ENCODE results near the gene ZBP1. TPM values are rescaled to one million over a fixed set of nuclear protein-coding genes. Genes with fewer than 3 reads are reported as not detected.
A peak's percentile ranks its signal among the peaks of the same experiment; 100 is the strongest.

ZBP1 gene
- total RNA-seq, 3 donors from 2014 or later: 1.8 to 12.8 (median 3.6) TPM

DNA sequence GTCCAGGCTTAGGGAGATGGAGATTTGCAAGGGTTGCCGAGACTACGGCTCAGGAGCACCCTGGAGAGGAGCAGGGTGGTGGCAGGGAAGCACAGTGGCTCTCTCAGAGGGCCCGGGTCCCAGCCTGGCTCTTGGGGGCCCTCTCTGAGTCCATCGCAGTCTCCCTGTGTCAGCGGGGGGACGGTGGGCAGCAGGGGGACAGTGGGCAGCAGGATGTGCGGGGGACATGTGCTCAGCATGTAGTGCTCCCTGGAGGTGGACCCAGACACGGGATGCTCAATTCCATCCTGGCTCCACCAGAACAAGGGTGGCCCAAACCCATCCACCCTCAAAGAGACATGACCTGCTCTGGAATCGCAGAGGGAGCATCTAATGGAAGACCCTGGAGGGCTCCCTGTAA is 43.0 kb upstream of the ZBP1 start:
- intact Hi-C loops (cut with DNase I, micrococcal nuclease): no loop called here
- ATAC-seq (no peak), DNase-seq (peak in 1 of 3 donors; percentile 36)
- TF ChIP-seq, protein P1, sequence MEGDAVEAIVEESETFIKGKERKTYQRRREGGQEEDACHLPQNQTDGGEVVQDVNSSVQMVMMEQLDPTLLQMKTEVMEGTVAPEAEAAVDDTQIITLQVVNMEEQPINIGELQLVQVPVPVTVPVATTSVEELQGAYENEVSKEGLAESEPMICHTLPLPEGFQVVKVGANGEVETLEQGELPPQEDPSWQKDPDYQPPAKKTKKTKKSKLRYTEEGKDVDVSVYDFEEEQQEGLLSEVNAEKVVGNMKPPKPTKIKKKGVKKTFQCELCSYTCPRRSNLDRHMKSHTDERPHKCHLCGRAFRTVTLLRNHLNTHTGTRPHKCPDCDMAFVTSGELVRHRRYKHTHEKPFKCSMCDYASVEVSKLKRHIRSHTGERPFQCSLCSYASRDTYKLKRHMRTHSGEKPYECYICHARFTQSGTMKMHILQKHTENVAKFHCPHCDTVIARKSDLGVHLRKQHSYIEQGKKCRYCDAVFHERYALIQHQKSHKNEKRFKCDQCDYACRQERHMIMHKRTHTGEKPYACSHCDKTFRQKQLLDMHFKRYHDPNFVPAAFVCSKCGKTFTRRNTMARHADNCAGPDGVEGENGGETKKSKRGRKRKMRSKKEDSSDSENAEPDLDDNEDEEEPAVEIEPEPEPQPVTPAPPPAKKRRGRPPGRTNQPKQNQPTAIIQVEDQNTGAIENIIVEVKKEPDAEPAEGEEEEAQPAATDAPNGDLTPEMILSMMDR (IDR thresholded peaks at IDR 0.05): no peak
- Histone ChIP-seq H3K9me3 (no peaks in the 10 kb centered on the region), H3K36me3 (ENCODE audit: low read depth) (no peaks in the 10 kb centered on the region), H3K4me1 (ENCODE audit: low read depth) (peaks cover 2% of the 10 kb centered on the region), H3K4me3 (no peak overlapping the region)

DNA sequence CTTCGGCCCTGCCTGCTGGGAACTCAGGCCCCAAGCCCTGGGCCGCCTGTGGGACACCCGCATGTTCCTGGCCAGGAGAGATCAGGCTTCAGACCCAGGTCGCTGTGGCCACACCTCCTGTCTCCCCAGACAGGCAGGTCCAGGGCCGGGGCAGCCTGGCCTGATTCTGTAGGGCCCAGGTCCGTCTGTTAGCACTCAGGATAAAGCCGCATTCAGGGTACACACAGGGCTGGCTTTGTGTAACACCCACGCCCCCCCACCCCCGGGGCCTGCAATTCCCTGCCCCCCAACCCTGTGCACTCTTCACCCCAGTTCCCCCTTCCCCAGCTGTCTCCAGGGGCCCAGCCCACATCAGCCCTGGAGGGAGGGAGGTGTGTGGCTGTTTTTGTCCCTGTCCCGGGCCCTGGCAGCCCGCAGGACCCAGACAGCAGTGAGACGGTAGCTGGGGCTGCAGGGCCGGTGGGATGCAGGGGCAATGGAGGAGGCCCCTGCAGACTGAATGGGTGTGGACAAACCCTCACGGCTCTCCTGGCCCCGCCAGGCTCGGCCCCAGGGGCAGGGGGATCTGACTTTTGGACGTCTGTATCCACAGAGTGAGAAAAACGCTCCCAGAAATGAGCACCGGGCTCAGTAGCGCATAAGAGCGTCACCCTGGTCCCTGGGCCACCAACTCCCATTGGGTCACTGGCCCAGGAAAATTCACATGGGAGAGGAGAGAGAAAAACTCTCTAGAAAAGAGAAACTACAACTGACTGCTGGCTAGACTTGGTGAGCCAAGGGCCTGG is 42.4 kb upstream of the ZBP1 start:
- H3K4me1 ChIP-seq (ENCODE audit: low read depth): no peaks in the 10 kb centered on the region
- no peak overlapping the region for H3K4me3 ChIP-seq
- intact Hi-C loops (cut with DNase I, micrococcal nuclease): no loop called here
- DNase-seq (peak in 1 of 3 donors; percentile 42), ATAC-seq (no peak)
- no peaks in the 10 kb centered on the region for H3K36me3 ChIP-seq (ENCODE audit: low read depth)
- H3K9me3 ChIP-seq: no peaks in the 10 kb centered on the region
- TF ChIP-seq, protein P1 (IDR thresholded peaks at IDR 0.05): no peak

DNA sequence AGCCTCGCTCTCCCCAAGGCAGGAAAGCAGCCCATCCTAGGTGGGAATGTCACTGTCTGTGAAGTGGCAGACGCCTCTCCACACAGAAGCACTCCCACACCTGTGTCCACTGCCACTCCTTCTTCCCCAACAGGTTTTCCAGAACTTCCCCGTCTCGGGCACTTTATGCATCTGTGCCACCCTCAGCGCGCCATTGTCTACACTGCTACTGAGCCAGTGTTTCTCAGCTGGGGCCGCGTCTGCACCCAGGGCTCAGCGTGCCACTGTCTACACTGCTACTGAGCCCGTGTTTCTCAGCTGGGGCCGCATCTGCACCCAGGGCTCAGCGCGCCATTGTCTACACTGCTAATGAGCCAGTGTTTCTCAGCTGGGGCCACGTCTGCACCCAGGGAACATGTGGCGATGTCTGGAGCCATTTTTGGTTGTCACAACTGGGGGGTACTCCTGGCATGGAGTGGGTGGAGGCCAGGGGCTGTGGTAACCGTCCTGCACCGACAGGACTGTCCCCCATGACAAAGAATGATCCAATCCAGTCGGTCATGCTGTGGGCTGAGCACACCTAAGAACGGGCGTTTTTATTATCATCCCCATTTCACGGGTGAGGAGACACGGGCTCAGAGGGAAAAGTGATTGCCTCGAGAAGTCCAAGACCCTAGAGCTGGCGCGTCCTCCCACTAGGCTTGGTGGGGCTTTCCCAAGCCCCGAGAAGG is 41.7 kb upstream of the ZBP1 start:
- no peak overlapping the region for H3K4me3 ChIP-seq
- TF ChIP-seq, protein P1 (IDR thresholded peaks at IDR 0.05): no peak
- H3K4me1 ChIP-seq (ENCODE audit: low read depth): no peaks in the 10 kb centered on the region
- H3K36me3 ChIP-seq (ENCODE audit: low read depth): no peaks in the 10 kb centered on the region
- peak in 1 of 3 donors; percentile 21 for DNase-seq
- intact Hi-C loops (cut with DNase I, micrococcal nuclease): no loop called here
- ATAC-seq: no peak
- H3K9me3 ChIP-seq: no peaks in the 10 kb centered on the region

DNA sequence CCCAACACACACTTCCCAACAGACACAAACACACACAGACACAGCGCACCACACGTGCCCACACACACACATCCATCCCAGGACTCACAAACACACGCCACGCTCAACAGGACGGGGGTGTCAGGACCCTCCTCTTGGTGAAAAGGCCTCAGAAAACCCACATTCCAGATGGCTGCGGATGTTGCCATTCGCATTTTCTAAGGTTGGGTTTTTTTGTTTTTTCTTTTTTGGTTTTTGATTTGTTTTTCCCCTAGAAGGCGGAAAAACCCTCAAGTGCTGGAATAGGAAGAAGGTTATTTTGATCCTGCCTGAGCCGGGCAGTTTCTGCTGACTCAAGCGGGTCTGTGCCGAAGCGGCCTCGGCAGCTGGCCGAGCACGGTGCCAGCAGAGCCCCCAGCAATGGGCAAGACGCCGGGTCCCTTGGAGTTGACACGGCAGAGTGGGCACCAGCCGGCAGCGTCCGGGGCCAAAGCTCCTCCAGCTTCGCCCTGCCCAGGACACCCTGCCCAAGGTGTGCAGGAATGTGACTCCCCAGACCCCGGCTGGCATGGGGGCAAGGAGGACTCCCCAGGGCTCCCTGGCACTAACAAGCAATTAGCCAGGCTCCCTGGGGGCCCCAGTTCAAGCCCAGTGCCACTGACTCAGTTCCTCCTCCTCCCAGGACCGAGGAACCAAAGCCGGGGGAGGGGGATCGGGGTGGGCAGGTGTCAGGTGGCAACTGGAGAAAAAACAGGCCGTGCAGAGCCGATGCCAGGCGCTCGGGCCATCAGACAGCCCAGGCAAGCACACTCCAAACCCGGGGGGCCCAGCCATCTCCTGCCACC is 40.9 kb upstream of the ZBP1 start:
- Histone ChIP-seq H3K36me3 (ENCODE audit: low read depth) (no peaks in the 10 kb centered on the region), H3K4me1 (ENCODE audit: low read depth) (no peaks in the 10 kb centered on the region), H3K4me3 (no peak overlapping the region), H3K9me3 (no peaks in the 10 kb centered on the region)
- ATAC-seq (no peak), DNase-seq (peak in 2 of 3 donors; percentile 2 to 40)
- TF ChIP-seq, protein P1 (IDR thresholded peaks at IDR 0.05): no peak
- intact Hi-C loops (cut with DNase I, micrococcal nuclease): no loop called here

DNA sequence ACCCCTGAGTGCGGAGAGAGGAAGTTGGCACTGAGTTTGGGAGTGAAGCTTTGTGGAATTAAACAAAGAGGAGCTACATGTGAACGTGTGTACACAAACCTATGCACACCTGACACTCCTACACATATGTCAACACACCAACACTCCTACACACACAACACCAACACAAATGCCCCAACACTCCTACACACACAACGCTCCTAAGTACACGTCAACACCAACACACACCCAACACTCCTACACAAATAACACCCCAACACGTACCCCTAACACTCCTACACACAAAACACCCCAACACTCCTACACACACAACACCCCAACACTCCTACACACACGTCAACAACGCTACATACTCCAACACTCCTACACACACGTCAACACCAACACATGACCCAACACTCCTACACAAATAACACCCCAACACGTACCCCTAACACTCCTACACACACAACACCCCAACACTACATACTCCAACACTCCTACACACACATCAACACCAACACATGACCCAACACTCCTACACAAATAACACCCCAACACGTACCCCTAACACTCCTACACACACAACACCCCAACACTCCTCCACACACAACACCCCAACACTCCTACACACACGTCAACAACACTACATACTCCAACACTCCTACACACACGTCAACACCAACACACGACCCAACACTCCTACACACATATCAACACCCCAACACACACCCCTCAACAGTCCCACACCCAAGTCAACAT is 40.1 kb upstream of the ZBP1 start:
- TF ChIP-seq, protein P1 (IDR thresholded peaks at IDR 0.05): no peak
- no peak for DNase-seq
- no peaks in the 10 kb centered on the region for H3K4me1 ChIP-seq (ENCODE audit: low read depth)
- ATAC-seq: no peak
- H3K36me3 ChIP-seq (ENCODE audit: low read depth): no peaks in the 10 kb centered on the region
- no peaks in the 10 kb centered on the region for H3K9me3 ChIP-seq
- intact Hi-C loops (cut with DNase I, micrococcal nuclease): no loop called here
- H3K4me3 ChIP-seq: no peak overlapping the region

All from mucosa of descending colon (tissue), 3 donors.